H9 (cell line): ENCODE results near the gene CDK5R1. TPM values are rescaled to one million over a fixed set of nuclear protein-coding genes. Genes with fewer than 3 reads are reported as not detected.
"Not testable (repeated sequence)": the region's sequence is repeated elsewhere in the genome, so short reads cannot be mapped to it uniquely, and the experiment has no call there.

ENCODE experiments used
- DNase-seq: peaks from one replicate; pipeline ENCODE4 v3.0.0-alpha.2; 2017
- H2AFZ ChIP-seq: one replicate; pipeline ENCODE4 v1.6.1; 2013; ENCODE audit warnings: mild to moderate bottlenecking, low read length, control low read depth, moderate library complexity
- H2AK5ac ChIP-seq: 2 replicates; pipeline ENCODE4 v1.6.1; 2013; ENCODE audit warnings: low read length, control low read depth, mixed read lengths; ENCODE audit not compliant: insufficient read length
- H2BK120ac ChIP-seq: one replicate; pipeline ENCODE4 v1.6.1; 2013; ENCODE audit warnings: low read depth, mild to moderate bottlenecking, low read length, control low read depth, inconsistent platforms; ENCODE audit not compliant: poor library complexity, severe bottlenecking
- H2BK12ac ChIP-seq: 2 replicates; pipeline ENCODE4 v1.6.1; 2013; ENCODE audit warnings: low read length, control low read depth, mixed read lengths, low read depth; ENCODE audit not compliant: insufficient read length
- H2BK15ac ChIP-seq: 2 replicates; pipeline ENCODE4 v1.6.1; 2013; ENCODE audit warnings: low read depth, low read length, control low read depth
- H2BK20ac ChIP-seq: one replicate; pipeline ENCODE4 v1.6.1; 2013; ENCODE audit warnings: low read depth, mild to moderate bottlenecking, low read length, control low read depth, inconsistent platforms; ENCODE audit not compliant: poor library complexity, severe bottlenecking
- H2BK5ac ChIP-seq: 2 replicates; pipeline ENCODE4 v1.6.1; 2013; ENCODE audit warnings: low read length, control low read depth, mixed read lengths; ENCODE audit not compliant: insufficient read length
- H3K14ac ChIP-seq: 2 replicates; pipeline ENCODE4 v1.6.1; 2013; ENCODE audit warnings: low read length, control low read depth; ENCODE audit not compliant: insufficient read depth
- H3K18ac ChIP-seq: 2 replicates; pipeline ENCODE4 v1.6.1; 2013; ENCODE audit warnings: low read depth, mild to moderate bottlenecking, mixed read lengths, low read length, control low read depth; ENCODE audit not compliant: insufficient read length
- H3K23ac ChIP-seq: 2 replicates; pipeline ENCODE4 v1.6.1; 2013; ENCODE audit warnings: low read length, control low read depth, mixed read lengths, low read depth; ENCODE audit not compliant: insufficient read length
- H3K23me2 ChIP-seq: 2 replicates; pipeline ENCODE4 v1.6.1; 2013; ENCODE audit warnings: low read depth, mild to moderate bottlenecking, mixed read lengths, low read length, control low read depth; ENCODE audit not compliant: insufficient read length, poor library complexity, severe bottlenecking
- H3K27ac ChIP-seq: 2 replicates; pipeline ENCODE4 v1.5.1; 2013; ENCODE audit warnings: low read length, control low read depth, mixed read lengths, low read depth; ENCODE audit not compliant: insufficient read length
- H3K27me3 ChIP-seq: 2 replicates; pipeline ENCODE4 v1.6.1; 2013; ENCODE audit warnings: low read length, control low read depth, inconsistent platforms; ENCODE audit not compliant: insufficient read depth
- H3K4ac ChIP-seq: 2 replicates; pipeline ENCODE4 v1.6.1; 2013; ENCODE audit warnings: low read depth, mild to moderate bottlenecking, control low read depth, inconsistent platforms, low read length, moderate library complexity
- H3K4me1 ChIP-seq: 2 replicates; pipeline ENCODE4 v1.6.1; 2013; ENCODE audit warnings: low read length, control low read depth, inconsistent platforms; ENCODE audit not compliant: insufficient read depth
- H3K4me2 ChIP-seq: 2 replicates; pipeline ENCODE4 v1.6.1; 2013; ENCODE audit warnings: low read length, control low read depth, mixed read lengths; ENCODE audit not compliant: insufficient read length, insufficient read depth
- H3K56ac ChIP-seq: 2 replicates; pipeline ENCODE4 v1.6.1; 2013; ENCODE audit warnings: low read depth, mild to moderate bottlenecking, mixed read lengths, low read length, control low read depth; ENCODE audit not compliant: insufficient read length
- H3K79me1 ChIP-seq: 2 replicates; pipeline ENCODE4 v1.6.1; 2013; ENCODE audit warnings: low read depth, mild to moderate bottlenecking, moderate library complexity, low read length, control low read depth, inconsistent platforms; ENCODE audit not compliant: insufficient read depth, poor library complexity, severe bottlenecking
- H3K79me2 ChIP-seq: 2 replicates; pipeline ENCODE4 v1.6.1; 2013; ENCODE audit warnings: low read length, control low read depth, inconsistent platforms; ENCODE audit not compliant: insufficient read depth
- H3K9ac ChIP-seq: 2 replicates; pipeline ENCODE4 v1.6.1; 2013; ENCODE audit warnings: low read length, control low read depth, mixed read lengths; ENCODE audit not compliant: insufficient read length; ENCODE audit errors: extremely low read depth
- H3K9me3 ChIP-seq: one replicate; pipeline ENCODE4 v1.6.1; 2013; ENCODE audit warnings: low read depth, low read length, inconsistent platforms; ENCODE audit not compliant: control insufficient read depth
- H3T11ph ChIP-seq: one replicate; pipeline ENCODE4 v1.6.1; 2013; ENCODE audit warnings: mild to moderate bottlenecking, low read length, control low read depth, inconsistent platforms
- H4K20me1 ChIP-seq: one replicate; pipeline ENCODE4 v1.6.1; 2013; ENCODE audit not compliant: control insufficient read depth, insufficient read length, insufficient read depth
- H4K5ac ChIP-seq: 2 replicates; pipeline ENCODE4 v1.6.1; 2013; ENCODE audit warnings: low read depth, mild to moderate bottlenecking, mixed read lengths, low read length, control low read depth; ENCODE audit not compliant: insufficient read length
- H4K8ac ChIP-seq: replicated peaks from 2 replicates; pipeline ENCODE4 v1.6.1; 2013; ENCODE audit warnings: low read length, control low read depth, mixed read lengths, low read depth; ENCODE audit not compliant: insufficient read length
- H4K91ac ChIP-seq: 2 replicates; pipeline ENCODE4 v1.6.1; 2013; ENCODE audit warnings: low read depth, mild to moderate bottlenecking, moderate library complexity, mixed read lengths, low read length, control low read depth; ENCODE audit not compliant: insufficient read length
- H3K27ac Mint-ChIP-seq, 3 experiments: 2 replicates in 2 of 3; 3 replicates in 1 of 3; pipeline ENCODE4 v1.8.0; 2020 to 2021; ENCODE audit warnings: mixed read lengths in 3 of 3, mild to moderate bottlenecking in 1 of 3, moderate library complexity in 1 of 3
- H3K27me3 Mint-ChIP-seq: 2 replicates; pipeline ENCODE4 v1.8.0; 2021; ENCODE audit warnings: low read depth, mild to moderate bottlenecking, moderate library complexity, mixed read lengths
- H3K36me3 Mint-ChIP-seq, 3 experiments: 2 replicates in 2 of 3; 3 replicates in 1 of 3; pipeline ENCODE4 v1.8.0; 2020 to 2021; ENCODE audit warnings: low read depth in 3 of 3, mixed read lengths in 3 of 3; ENCODE audit not compliant: insufficient read depth in 1 of 3
- H3K4me1 Mint-ChIP-seq, 2 experiments: 2 replicates each; pipeline ENCODE4 v1.8.0; 2020; ENCODE audit warnings: mixed read lengths in 2 of 2
- H3K4me3 Mint-ChIP-seq, 2 experiments: 2 replicates in 1 of 2; 3 replicates in 1 of 2; pipeline ENCODE4 v1.8.0; 2020 to 2021; ENCODE audit warnings: mild to moderate bottlenecking in 2 of 2, mixed read lengths in 2 of 2, moderate library complexity in 1 of 2
- H3K9me3 Mint-ChIP-seq, 2 experiments: 2 replicates in 1 of 2; 3 replicates in 1 of 2; pipeline ENCODE4 v1.8.0; 2020; ENCODE audit warnings: mild to moderate bottlenecking in 2 of 2, mixed read lengths in 2 of 2, moderate library complexity in 1 of 2
- whole genome bisulfite sequencing: extraction: QIAGEN DNeasy Blood & Tissue Kit; methylation state at CpG from one replicate; pipeline ENCODE4 v1.1.7; 2013; ENCODE audit warnings: missing lambda C conversion rate, low lambda C conversion rate, mixed read lengths; ENCODE audit not compliant: insufficient read length; ENCODE audit errors: extremely low coverage; 5-methylcytosine and 5-hydroxymethylcytosine counted together
- total RNA-seq: library from RNA; stranded (reverse); gene quantifications from 2 replicates; pipeline ENCODE4 v1.2.1, GENCODE V29; 2021
- TF ChIP-seq, protein P1 (sequence below): fragments of 200-600 bp; sonication (generic); conservative IDR thresholded peaks from 3 replicates; pipeline ENCODE4 v1.8.0; 2021; ENCODE audit warnings: antibody characterized with exemption, mild to moderate bottlenecking

CDK5R1 gene
- total RNA-seq, 1 experiment from 2014 or later = 11.4 TPM

DNA sequence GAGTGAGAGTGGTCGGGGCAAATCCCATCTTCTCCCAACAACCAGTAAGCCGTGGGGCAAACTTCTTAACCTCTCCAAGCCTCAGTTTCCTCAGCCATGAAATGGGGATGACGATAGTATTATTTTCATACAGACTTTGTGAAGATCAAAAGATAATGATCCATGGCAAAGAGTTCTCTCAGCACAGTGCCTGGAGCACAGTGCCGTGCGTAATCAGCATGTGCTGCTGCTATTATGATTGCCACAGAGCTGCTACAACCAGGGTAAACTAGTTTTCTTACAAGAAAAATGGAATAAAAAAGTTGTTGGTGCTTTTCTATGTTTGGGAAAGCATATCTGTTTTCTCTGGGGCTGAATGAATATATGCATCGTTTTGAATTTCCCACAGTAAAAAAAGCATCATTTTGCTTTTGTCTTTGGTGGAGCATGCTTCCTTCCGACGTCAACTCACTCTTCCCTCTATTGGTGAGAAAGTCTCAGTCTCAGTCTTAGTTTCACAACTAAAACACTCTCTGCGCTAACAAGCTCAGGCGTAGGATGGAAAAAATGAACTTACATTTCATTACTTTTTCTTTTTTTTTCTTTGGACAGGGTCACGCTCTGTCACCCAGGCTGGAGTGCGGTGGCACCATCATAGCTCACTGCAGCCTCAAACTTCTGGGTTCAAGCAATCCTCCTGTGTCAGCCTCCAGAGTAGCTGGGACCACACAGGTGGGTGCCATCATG is 37.2 kb downstream of the CDK5R1 start:
- TF ChIP-seq, protein P1, sequence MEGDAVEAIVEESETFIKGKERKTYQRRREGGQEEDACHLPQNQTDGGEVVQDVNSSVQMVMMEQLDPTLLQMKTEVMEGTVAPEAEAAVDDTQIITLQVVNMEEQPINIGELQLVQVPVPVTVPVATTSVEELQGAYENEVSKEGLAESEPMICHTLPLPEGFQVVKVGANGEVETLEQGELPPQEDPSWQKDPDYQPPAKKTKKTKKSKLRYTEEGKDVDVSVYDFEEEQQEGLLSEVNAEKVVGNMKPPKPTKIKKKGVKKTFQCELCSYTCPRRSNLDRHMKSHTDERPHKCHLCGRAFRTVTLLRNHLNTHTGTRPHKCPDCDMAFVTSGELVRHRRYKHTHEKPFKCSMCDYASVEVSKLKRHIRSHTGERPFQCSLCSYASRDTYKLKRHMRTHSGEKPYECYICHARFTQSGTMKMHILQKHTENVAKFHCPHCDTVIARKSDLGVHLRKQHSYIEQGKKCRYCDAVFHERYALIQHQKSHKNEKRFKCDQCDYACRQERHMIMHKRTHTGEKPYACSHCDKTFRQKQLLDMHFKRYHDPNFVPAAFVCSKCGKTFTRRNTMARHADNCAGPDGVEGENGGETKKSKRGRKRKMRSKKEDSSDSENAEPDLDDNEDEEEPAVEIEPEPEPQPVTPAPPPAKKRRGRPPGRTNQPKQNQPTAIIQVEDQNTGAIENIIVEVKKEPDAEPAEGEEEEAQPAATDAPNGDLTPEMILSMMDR = no peak
- Histone ChIP-seq H3K56ac (no peak overlapping the region), H2BK15ac (no peak overlapping the region), H3T11ph (no peak overlapping the region), H3K14ac (no peak overlapping the region), H3K27me3 (no peaks in the 10 kb centered on the region), H3K4me1 (peaks cover 14% of the 10 kb centered on the region; the same call in 1 of the 2 replicates), H3K23me2 (peaks cover 2% of the 10 kb centered on the region), H4K5ac (no peak overlapping the region), H4K20me1 (no peaks in the 10 kb centered on the region), H3K9ac (no peak overlapping the region), H3K4me2 (no peak overlapping the region), H3K9me3 (no peaks in the 10 kb centered on the region), H4K8ac (no peak overlapping the region), H2BK120ac (no peak overlapping the region), H2BK5ac (no peak overlapping the region), H3K79me1 (no peaks in the 10 kb centered on the region), H3K18ac (no peak overlapping the region), H2AK5ac (no peak overlapping the region), H3K23ac (no peak overlapping the region), H2AFZ (no peak overlapping the region), H3K27ac (no peak overlapping the region), H3K79me2 (no peaks in the 10 kb centered on the region), H2BK12ac (no peak overlapping the region), H2BK20ac (no peak overlapping the region), H4K91ac (no peak overlapping the region), H3K4ac (no peak overlapping the region)
- no CpG with 5 or more reads among the region's 12 CpGs for WGBS
- Mint-ChIP-seq H3K27me3 (peaks cover under 1% of the 10 kb centered on the region), H3K4me3 (no peak overlapping the region), H3K36me3 (no peaks in the 10 kb centered on the region), H3K9me3 (no peaks in the 10 kb centered on the region), H3K27ac (no peak overlapping the region), H3K4me1 (peaks cover 32 to 38% of the 10 kb centered on the region in 2 experiments)
- DNase-seq = no peak

DNA sequence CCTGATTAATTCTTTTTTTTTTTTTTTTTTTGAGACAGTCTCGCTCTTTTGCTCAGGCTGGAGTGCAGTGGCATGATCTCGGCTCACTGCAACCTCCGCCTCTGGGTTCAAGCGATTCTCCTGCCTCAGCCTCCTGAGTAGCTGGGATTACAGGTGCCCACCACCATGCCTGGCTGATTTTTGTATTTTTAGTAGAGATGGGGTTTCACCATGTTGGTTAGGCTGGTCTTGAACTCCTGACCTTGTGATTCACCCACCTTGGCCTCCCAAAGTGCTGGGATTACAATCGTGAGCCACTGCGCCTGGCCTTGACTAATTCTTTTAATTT is 37.7 kb downstream of the CDK5R1 start:
- H2BK5ac ChIP-seq, H3K27ac Mint-ChIP-seq, H3K23ac ChIP-seq, H4K8ac ChIP-seq, H3K4ac ChIP-seq, H3K36me3 Mint-ChIP-seq, H3K79me2 ChIP-seq, H3K56ac ChIP-seq, DNase-seq, H2BK12ac ChIP-seq, H3K27me3 Mint-ChIP-seq, H2AFZ ChIP-seq, H3K18ac ChIP-seq, H4K5ac ChIP-seq, H3K79me1 ChIP-seq, H3T11ph ChIP-seq, H2BK120ac ChIP-seq, H3K27ac ChIP-seq, H3K9me3 Mint-ChIP-seq, H2BK20ac ChIP-seq, H3K9ac ChIP-seq, H3K23me2 ChIP-seq, H3K9me3 ChIP-seq, H2BK15ac ChIP-seq, H3K4me2 ChIP-seq, H2AK5ac ChIP-seq, H3K4me3 Mint-ChIP-seq, H4K20me1 ChIP-seq, H3K27me3 ChIP-seq, H4K91ac ChIP-seq, H3K14ac ChIP-seq: not testable (repeated sequence)
- whole genome bisulfite sequencing = no CpG with 5 or more reads among the region's 6 CpGs
- H3K4me1 ChIP-seq = peaks cover 14% of the 10 kb centered on the region; the same call in 1 of the 2 replicates
- peaks cover 33 to 38% of the 10 kb centered on the region in 2 experiments for H3K4me1 Mint-ChIP-seq
